GM12878 (cell line): ENCODE results near the gene CACNA1I. TPM values are rescaled to one million over a fixed set of nuclear protein-coding genes. Genes with fewer than 3 reads are reported as not detected.

Experiments
- ATAC-seq: fragments of 200-7000 bp; cut with Tn5 transposase; 3 replicates; pipeline ENCODE4 v1.9.1; 2020; ENCODE audit warnings: mild to moderate bottlenecking, moderate library complexity
- BruUV-seq: library from RNA; stranded (reverse); fragments of 400-500 nt; replicated peaks from 2 replicates; lab custom pipeline; 2021; lab: Mats Ljungman, UMichigan
- CTCF ChIA-PET: fragments of 300-600 bp; sonication (Branson Sonifier 250); formaldehyde crosslinking; extraction: SDS; loops from one replicate; lab custom pipeline; 2021; ENCODE audit warnings: inconsistent platforms; lab: Yijun Ruan, JAX
- POLR2A ChIA-PET: fragments of 350-600 bp; formaldehyde crosslinking; extraction: SDS; loops from one replicate; lab custom pipeline; 2021; ENCODE audit warnings: inconsistent platforms; lab: Charles Lee
- RAD21 ChIA-PET: fragments of 300-600 bp; sonication (Branson Sonifier 250); formaldehyde crosslinking; loops from one replicate; lab custom pipeline; 2023; ENCODE audit warnings: antibody characterized with exemption; ENCODE audit not compliant: unreplicated experiment; lab: Charles Lee
- SMC1A ChIA-PET: fragments of 300-600 bp; sonication (Branson Sonifier 250); formaldehyde crosslinking; loops from one replicate; lab custom pipeline; 2023; ENCODE audit not compliant: unreplicated experiment, uncharacterized antibody; lab: Charles Lee
- DNase-seq: peaks from one replicate; pipeline ENCODE4 v3.0.0-alpha.2; 2011; ENCODE audit warnings: low read depth, low spot score
- FAIRE-seq: peaks from 3 replicates; lab custom pipeline; 2011; peaks lifted over from hg19 to GRCh38; lab: Jason Lieb, UNC
- H2AFZ ChIP-seq: 2 replicates; pipeline ENCODE4 v1.6.0; 2011; ENCODE audit warnings: low read depth, low read length, control low read depth; ENCODE audit not compliant: control insufficient read depth
- H3K27ac ChIP-seq: 2 replicates; pipeline ENCODE4 v1.5.1; 2011; ENCODE audit warnings: control low read depth; ENCODE audit not compliant: control insufficient read depth, insufficient read depth
- H3K27me3 ChIP-seq, 2 experiments: replicated peaks in 1 of 2; 2 replicates each; pipeline versions ENCODE4 v1.6.0 to v1.6.1; 2011; ENCODE audit warnings: low read length in 1 of 2; ENCODE audit not compliant: control insufficient read depth in 2 of 2, insufficient read depth in 2 of 2
- H3K36me3 ChIP-seq, 2 experiments: 2 replicates each; pipeline ENCODE4 v1.5.1; 2011; ENCODE audit warnings: low read length in 1 of 2; ENCODE audit not compliant: control insufficient read depth in 2 of 2, insufficient read depth in 2 of 2
- H3K4me1 ChIP-seq: 2 replicates; pipeline ENCODE4 v1.6.1; 2011; ENCODE audit warnings: mild to moderate bottlenecking, low read length, moderate library complexity, mixed read lengths; ENCODE audit not compliant: control insufficient read depth, insufficient read depth
- H3K4me2 ChIP-seq: 2 replicates; pipeline ENCODE4 v1.6.0; 2011; ENCODE audit warnings: control low read depth; ENCODE audit not compliant: control insufficient read depth, insufficient read depth
- H3K4me3 ChIP-seq: fragments of 200-600 bp; sonication (generic); 2 replicates; pipeline ENCODE4 v1.5.1; 2016
- H3K79me2 ChIP-seq: 2 replicates; pipeline ENCODE4 v1.6.0; 2011; ENCODE audit warnings: low read length; ENCODE audit not compliant: control insufficient read depth, insufficient read depth
- H3K9ac ChIP-seq: 2 replicates; pipeline ENCODE4 v1.8.0; 2011; ENCODE audit warnings: low read length, control low read depth, mixed read lengths; ENCODE audit not compliant: control insufficient read depth, insufficient read depth
- H3K9me3 ChIP-seq: replicated peaks from 3 replicates; pipeline ENCODE4 v1.5.1; 2011; ENCODE audit warnings: mild to moderate bottlenecking, low read length; ENCODE audit not compliant: control insufficient read depth, insufficient read depth
- H4K20me1 ChIP-seq: 2 replicates; pipeline ENCODE4 v1.6.0; 2011; ENCODE audit not compliant: control insufficient read depth, insufficient read depth
- BACH1 ChIP-seq: fragments of 450-650 bp; IDR thresholded peaks from 2 replicates; pipeline ENCODE4 v1.6.1; 2017; ENCODE audit warnings: mild to moderate bottlenecking, borderline replicate concordance
- BCLAF1 ChIP-seq: fragments of 450-650 bp; IDR thresholded peaks from 2 replicates; pipeline ENCODE4 v1.6.1; 2017; ENCODE audit warnings: antibody characterized with exemption, mild to moderate bottlenecking, moderate library complexity
- CHD2 ChIP-seq: IDR thresholded peaks from 2 replicates; pipeline ENCODE4 v1.6.1; 2011; ENCODE audit warnings: low read depth, low read length, improper control_type of control experiment, borderline replicate concordance
- FOXK2 ChIP-seq: fragments of 450-650 bp; IDR thresholded peaks from 2 replicates; pipeline ENCODE4 v1.6.1; 2017; ENCODE audit warnings: mild to moderate bottlenecking, moderate library complexity
- HCFC1 ChIP-seq: fragments of 150-350 bp; IDR thresholded peaks from 2 replicates; pipeline ENCODE4 v1.6.1; 2014; ENCODE audit warnings: low read length
- JUNB ChIP-seq: IDR thresholded peaks from 2 replicates; pipeline ENCODE4 v1.6.1; 2016; ENCODE audit warnings: antibody characterized with exemption, mild to moderate bottlenecking
- LARP7 ChIP-seq: fragments of 450-650 bp; IDR thresholded peaks from 2 replicates; pipeline ENCODE4 v1.6.1; 2017; ENCODE audit warnings: mild to moderate bottlenecking
- MAX ChIP-seq: IDR thresholded peaks from 2 replicates; pipeline ENCODE4 v1.6.1; 2012; ENCODE audit warnings: low read depth, low read length, improper control_type of control experiment
- MLLT1 ChIP-seq: fragments of 450-650 bp; IDR thresholded peaks from 2 replicates; pipeline ENCODE4 v1.6.1; 2016; ENCODE audit warnings: mild to moderate bottlenecking
- MTA3 ChIP-seq: IDR thresholded peaks from 2 replicates; pipeline ENCODE4 v1.6.1; 2012; ENCODE audit warnings: low read length, inconsistent platforms, borderline replicate concordance
- PBX3 ChIP-seq: IDR thresholded peaks from 2 replicates; pipeline ENCODE4 v1.6.1; 2011; ENCODE audit warnings: mild to moderate bottlenecking, low read depth, low read length, moderate library complexity; ENCODE audit not compliant: insufficient replicate concordance
- REST ChIP-seq: IDR thresholded peaks from 2 replicates; pipeline ENCODE4 v1.6.1; 2012; ENCODE audit warnings: mild to moderate bottlenecking, low read depth, low read length
- SPI1 ChIP-seq: IDR thresholded peaks from 2 replicates; pipeline ENCODE4 v1.6.1; 2011; ENCODE audit warnings: low read depth, mild to moderate bottlenecking, low read length, moderate library complexity, borderline replicate concordance; ENCODE audit not compliant: insufficient read depth
- WGBS: methylation state at CpG from one replicate; pipeline ENCODE4 v1.1.6; 2016; ENCODE audit warnings: low lambda C conversion rate; ENCODE audit not compliant: insufficient replicate concordance, insufficient coverage; ENCODE audit errors: missing lambda C conversion rate; 5-methylcytosine and 5-hydroxymethylcytosine counted together
- in situ Hi-C: fragments of 300-500 bp; cut with MboI; formaldehyde crosslinking; loops from 9 replicates; pipeline ENCODE4 v1.14.3; 2018; ENCODE audit warnings: mixed read lengths
- intact Hi-C: fragments of 100-400 bp; cut with micrococcal nuclease; formaldehyde crosslinking; loops from one replicate; pipeline ENCODE4 v1.14.2; 2022; ENCODE audit not compliant: unreplicated experiment
- polyA plus RNA-seq, 11 experiments: library from polyadenylated mRNA; depleted of rRNA in 4 of 11; unstranded in 6 of 11; stranded (reverse) in 5 of 11; fragments of >200 nt; fragmentation: Nextera tagmentation in 4 of 11; fragmentation: Illumina TruSeq in 1 of 11; extraction: Ambion mirVana in 4 of 11; extraction: Trizol in 1 of 11; gene quantifications; 1 replicate in 1 of 11; 2 replicates in 10 of 11; pipeline versions ENCODE4 v1.2.1 to v1.2.3, GENCODE V29; 2011 to 2016; ENCODE audit warnings: inconsistent platforms in 2 of 11, missing spikeins in 2 of 11, low read depth in 1 of 11
- total RNA-seq, 4 experiments: library from RNA; depleted of rRNA in 3 of 4; stranded (reverse); fragments of >200 nt in 3 of 4; fragmentation: Illumina TruSeq in 1 of 4; extraction: Trizol in 1 of 4; gene quantifications; 2 replicates each; pipeline versions ENCODE4 v1.2.1 to v1.2.3, GENCODE V29; 2013 to 2021

CACNA1I gene
- total and polyA plus RNA-seq, 10 of the 15 experiments (the other 5 are each of a cell fraction or from before 2014, with no cell fraction given) = 0.01 to 0.03 TPM; not detected in 8

GRCh38 chr22:39729141-39729934 is 158.8 kb downstream of the CACNA1I start:
- no peak overlapping the region for H3K4me3 ChIP-seq
- CTCF ChIA-PET = no interaction called here
- intact Hi-C loops (no loop called here), in situ Hi-C loops (no loop called here)
- FAIRE-seq (no peak), DNase-seq (no peak), ATAC-seq (no peak)
- peaks cover 1 to 5% of the 10 kb centered on the region in 2 experiments; a peak in 3 of 4 replicates for H3K27me3 ChIP-seq
- no peaks in the 10 kb centered on the region for H4K20me1 ChIP-seq
- RAD21 ChIA-PET = no interaction called here
- H3K4me2 ChIP-seq = no peak overlapping the region
- SMC1A ChIA-PET = no interaction called here
- 41% methylated on average over 13 of the region's 13 CpGs for whole genome bisulfite sequencing
- BruUV-seq = no TSS peak
- no peak overlapping the region for H3K27ac ChIP-seq
- H3K36me3 ChIP-seq = no peaks in the 10 kb centered on the region
- H3K4me1 ChIP-seq = no peaks in the 10 kb centered on the region
- no peaks in the 10 kb centered on the region for H3K9me3 ChIP-seq
- POLR2A ChIA-PET = no interaction called here
- H3K9ac ChIP-seq = no peak overlapping the region
- no peak overlapping the region for H2AFZ ChIP-seq
- H3K79me2 ChIP-seq = no peaks in the 10 kb centered on the region
- TF ChIP-seq JUNB = no peak
- TF ChIP-seq MTA3 = no peak
- no peak for TF ChIP-seq REST
- TF ChIP-seq HCFC1 = no peak
- TF ChIP-seq MLLT1 = no peak
- no peak for TF ChIP-seq BACH1
- TF ChIP-seq PBX3 = no peak
- TF ChIP-seq CHD2 = no peak
- TF ChIP-seq SPI1 = no peak
- TF ChIP-seq BCLAF1 = no peak
- no peak for TF ChIP-seq LARP7
- no peak for TF ChIP-seq MAX
- TF ChIP-seq FOXK2 = no peak
